AG10803 (cell line): Measurements from ENCODE around the gene IGSF9.
A peak's percentile ranks its signal among the peaks of the same experiment; 100 is the strongest.

ENCODE experiments used
- DNase-seq: peaks from one replicate; pipeline ENCODE4 v3.0.0; 2010; ENCODE audit warnings: low read depth
- H3K4me3 ChIP-seq: 2 replicates; pipeline ENCODE4 v1.5.1; 2011; ENCODE audit warnings: mild to moderate bottlenecking, low read length, control low read depth
- TF ChIP-seq, protein P1 (sequence below): conservative IDR thresholded peaks from 2 replicates; pipeline ENCODE4 v1.5.1; 2011; ENCODE audit warnings: mild to moderate bottlenecking, low read length, control low read depth, inconsistent platforms

Gene IGSF9

DNA sequence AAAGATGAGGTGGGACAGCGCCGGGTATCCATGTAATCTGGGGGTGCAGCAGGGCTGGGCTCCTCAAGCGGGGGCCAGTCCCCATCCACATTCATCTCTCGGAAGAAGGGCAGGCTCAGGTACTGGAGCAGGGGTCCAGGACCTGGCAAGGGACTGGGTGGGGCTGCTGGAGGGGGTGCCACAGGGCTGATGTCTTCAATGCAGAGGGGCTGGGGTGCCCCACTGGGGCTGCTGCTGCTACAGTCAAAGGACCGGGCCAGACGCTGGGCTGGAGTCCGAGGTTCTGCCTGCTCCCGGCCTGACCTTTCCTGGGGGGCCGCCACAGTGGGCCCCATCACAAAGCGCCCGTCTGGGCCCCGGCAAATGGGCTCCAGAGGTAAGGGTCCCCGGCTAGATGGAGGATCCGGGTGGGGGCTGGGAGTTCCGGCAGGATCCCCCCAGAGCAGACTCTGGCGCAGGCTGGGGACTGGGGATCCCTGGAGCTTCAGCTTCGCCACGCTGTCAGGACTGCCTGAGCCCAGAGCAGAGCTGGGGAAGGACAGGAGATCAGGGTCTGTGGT, 16.8 kb downstream of the IGSF9 start:
- TF ChIP-seq, protein P1, sequence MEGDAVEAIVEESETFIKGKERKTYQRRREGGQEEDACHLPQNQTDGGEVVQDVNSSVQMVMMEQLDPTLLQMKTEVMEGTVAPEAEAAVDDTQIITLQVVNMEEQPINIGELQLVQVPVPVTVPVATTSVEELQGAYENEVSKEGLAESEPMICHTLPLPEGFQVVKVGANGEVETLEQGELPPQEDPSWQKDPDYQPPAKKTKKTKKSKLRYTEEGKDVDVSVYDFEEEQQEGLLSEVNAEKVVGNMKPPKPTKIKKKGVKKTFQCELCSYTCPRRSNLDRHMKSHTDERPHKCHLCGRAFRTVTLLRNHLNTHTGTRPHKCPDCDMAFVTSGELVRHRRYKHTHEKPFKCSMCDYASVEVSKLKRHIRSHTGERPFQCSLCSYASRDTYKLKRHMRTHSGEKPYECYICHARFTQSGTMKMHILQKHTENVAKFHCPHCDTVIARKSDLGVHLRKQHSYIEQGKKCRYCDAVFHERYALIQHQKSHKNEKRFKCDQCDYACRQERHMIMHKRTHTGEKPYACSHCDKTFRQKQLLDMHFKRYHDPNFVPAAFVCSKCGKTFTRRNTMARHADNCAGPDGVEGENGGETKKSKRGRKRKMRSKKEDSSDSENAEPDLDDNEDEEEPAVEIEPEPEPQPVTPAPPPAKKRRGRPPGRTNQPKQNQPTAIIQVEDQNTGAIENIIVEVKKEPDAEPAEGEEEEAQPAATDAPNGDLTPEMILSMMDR = no peak
- no peak overlapping the region for H3K4me3 ChIP-seq
- no peak for DNase-seq

DNA sequence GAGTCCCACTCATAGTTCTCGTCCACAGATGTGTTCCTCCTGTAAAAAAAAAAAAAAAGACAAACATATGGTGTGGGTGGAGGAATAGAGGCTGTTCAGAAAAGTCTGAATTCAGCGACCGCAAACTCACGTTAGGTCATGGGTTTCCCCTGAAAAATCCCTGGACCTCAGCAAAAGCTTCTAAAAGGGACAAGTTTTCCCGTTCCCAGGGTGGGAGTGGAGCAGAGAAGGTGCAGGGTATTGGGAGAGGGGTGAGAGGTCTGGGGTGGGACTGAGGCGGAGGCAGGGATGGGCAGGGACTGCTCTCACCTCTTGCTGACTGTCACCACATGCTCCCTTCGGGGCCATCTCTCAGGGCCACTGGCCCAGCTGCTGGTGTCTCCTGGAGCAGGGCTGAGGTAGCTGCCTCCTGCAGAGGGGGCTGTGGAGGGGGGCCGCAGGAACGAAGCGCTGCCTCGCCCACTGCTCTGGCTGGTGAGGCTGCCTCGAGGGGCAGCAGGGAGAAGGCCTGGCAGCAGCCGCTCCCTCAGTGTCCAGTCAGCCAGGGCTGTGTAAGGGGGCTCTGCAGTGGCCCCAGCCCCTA, 17.5 kb downstream of the IGSF9 start:
- TF ChIP-seq, protein P1 = no peak
- no peak overlapping the region for H3K4me3 ChIP-seq
- DNase-seq = no peak

DNA sequence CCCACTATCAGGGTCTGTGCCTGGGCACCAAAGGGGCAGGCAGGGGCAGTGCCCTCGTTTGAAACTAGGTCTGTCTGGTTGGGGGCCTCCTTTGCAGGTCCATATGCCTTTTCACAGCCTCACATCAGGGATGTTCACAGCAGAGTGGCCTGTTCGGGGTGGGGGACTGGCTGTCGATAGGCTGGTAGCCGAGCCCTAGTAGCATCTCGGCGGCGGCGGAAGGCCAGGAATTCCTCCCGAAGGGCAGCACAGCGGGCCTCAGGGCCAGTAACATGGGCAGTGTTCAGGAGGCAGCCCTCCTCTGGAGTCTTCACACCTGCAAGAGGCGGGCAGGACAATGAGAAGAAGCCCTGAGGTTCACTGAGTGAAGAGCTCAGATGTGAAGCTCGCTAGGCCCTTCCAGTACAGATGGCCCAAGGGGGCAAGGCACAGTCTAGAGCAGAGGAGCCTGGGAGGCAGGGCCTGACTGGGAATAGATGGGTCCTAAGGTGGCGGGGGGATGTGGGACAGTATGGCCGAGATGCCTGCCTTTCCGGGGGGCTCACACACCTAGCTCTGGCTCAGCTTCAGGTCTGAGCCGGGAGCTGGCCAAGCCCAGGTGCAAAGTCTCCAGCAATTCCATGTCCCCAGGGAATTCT, 18.1 kb downstream of the IGSF9 start:
- TF ChIP-seq, protein P1 = no peak
- no peak for DNase-seq
- no peak overlapping the region for H3K4me3 ChIP-seq

DNA sequence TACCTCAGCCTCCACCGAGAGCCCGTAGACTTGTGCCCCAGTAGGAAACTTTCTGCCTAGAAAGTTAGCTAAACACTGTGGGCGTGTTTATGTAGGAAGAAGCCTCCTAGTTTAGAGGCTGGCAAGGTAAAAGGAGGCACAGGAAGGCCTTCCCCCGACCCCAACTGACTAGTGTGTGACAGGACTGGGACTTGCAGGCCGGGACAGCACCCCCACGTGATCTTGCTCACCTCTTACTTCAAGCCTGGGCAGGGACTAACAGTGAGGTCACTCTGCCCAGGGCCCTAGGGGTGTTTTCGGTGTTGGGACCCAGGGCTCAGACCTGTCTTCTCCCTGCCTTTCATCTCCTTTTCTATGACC, 19.7 kb downstream of the IGSF9 start:
- DNase-seq = no peak
- peak overlapping the region; percentile 99 for H3K4me3 ChIP-seq
- TF ChIP-seq, protein P1 = no peak

DNA sequence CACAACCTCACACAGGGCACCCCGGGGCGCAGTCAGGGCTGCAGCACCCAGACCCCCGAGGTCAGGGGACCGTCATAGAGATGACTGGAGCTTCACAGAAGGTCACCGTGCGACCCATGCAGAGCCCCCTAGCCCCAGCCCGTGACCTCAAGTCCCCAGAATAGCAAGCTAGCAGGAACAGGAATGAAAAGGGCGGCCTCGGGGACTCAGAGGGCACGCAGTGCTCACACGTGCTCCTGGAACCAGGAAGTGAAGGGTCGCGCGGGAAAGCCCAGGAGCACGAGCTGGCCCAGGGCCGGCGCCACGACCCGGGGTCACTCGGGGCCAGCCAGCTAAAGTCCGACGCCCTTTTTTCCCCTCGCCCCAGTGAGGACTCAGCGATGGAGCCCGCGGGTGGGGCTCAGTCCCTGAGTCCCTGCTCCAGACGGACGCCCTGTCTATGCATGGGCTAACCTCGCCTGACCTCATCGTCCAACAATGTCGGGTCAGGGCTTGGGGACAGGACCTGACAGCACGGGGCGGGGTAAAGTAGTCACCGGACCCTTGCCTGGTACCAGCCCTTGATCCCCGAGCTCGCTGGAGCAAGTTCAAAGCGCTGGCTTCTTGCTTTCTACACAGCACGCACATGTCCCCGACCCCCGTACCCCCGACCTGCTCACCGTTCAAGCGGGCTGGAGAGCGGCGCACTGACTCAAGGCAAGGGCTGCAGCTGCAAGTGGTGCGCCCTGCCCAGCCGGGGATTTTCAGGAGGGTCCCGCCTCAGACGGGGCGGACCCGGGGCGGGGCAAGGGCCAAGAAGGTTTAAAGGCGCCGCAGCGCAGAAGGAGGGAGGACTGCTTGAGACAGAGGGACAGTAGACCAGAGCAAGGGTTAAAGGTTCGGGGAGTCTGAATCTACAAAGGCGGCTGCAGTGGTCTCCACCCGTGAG, 20.4 kb downstream of the IGSF9 start, which contains the start of gene TAGLN2:
TAGLN2 (minus strand) TSS at position 717 of the 928 bp plus-strand sequence. CDS start 4,998 bp downstream, outside the sequence.
- DNase-seq = peak; percentile 89
- peak within 1 kb of the TSS; percentile 99 for H3K4me3 ChIP-seq
- TF ChIP-seq, protein P1 = no peak

DNA sequence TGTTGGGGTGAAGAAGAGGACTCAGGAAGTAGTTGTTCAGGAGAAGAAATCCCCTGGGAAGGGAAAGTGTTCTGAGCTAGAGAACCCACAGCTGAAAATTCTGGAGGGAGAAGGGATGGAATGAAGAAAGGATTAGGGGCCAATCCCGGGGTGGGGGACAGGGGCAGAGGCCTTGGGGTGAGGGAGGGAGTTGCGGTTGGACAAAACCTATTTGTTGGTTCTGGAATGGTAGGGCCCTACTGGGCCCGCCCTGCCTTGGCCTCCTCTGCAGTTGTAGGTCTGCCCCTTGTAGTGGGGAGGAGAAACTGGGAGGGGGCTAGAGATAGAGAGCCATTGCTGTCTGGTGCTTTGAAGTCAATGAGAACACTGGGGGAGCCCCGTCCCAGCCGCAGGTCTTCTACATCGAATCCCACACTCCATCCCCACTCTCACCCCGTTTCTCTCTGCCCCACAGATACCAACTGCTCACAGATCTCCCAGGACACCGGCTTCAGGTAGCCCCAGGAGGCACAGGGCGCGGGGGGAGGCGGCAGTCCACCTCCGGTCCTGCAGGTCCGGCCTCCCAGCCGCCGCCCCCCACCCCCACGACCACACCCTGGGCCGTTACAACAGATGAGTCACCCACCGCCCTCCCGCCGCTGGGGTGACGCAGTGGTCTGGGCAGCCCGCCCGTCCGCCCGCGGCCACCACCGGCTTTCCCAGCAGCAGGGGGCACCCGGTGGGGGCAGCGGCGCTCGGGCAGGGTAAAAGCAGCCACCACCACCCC, 21.2 kb downstream of the IGSF9 start:
- DNase-seq = peak; percentile 92
- H3K4me3 ChIP-seq = peak overlapping the region; percentile 99
- TF ChIP-seq, protein P1 = 0 out of 2 replicates have a peak, but pooled peaks have one; percentile 4
